HG03354 (cell line): ENCODE measurements around the gene CHRM5.

ENCODE experiments used
- ATAC-seq: cut with Tn5 transposase; IDR thresholded peaks from one replicate; pipeline ENCODE4 v1.9.1; 2021; ENCODE audit warnings: mild to moderate bottlenecking; ENCODE audit not compliant: unreplicated experiment, poor library complexity, severe bottlenecking

The CHRM5 gene, protein sequence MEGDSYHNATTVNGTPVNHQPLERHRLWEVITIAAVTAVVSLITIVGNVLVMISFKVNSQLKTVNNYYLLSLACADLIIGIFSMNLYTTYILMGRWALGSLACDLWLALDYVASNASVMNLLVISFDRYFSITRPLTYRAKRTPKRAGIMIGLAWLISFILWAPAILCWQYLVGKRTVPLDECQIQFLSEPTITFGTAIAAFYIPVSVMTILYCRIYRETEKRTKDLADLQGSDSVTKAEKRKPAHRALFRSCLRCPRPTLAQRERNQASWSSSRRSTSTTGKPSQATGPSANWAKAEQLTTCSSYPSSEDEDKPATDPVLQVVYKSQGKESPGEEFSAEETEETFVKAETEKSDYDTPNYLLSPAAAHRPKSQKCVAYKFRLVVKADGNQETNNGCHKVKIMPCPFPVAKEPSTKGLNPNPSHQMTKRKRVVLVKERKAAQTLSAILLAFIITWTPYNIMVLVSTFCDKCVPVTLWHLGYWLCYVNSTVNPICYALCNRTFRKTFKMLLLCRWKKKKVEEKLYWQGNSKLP

DNA sequence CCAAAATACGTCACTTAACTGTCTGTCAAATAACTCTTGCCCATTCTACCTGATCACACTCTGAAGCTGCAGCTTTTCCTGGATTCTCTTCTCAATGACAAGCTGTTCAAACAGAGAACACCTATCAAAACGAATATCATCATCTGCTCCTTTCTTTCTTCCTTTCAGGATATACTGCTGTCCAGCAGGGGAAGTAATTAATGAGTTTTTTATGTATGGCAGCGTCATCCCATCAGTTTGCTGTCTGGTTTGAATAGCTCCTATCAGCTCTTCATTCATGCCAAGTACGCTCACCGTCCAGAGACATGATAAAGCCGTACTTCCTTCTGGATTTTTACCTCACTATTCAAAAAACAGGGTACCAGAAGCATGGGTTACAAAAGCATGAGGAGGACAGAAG is at the start of gene CHRM5:
TSS of gene CHRM5 (plus strand) at position 274 of the 400 bp plus-strand sequence. CDS start 94,221 bp downstream, outside the sequence.
- no peak for ATAC-seq

DNA sequence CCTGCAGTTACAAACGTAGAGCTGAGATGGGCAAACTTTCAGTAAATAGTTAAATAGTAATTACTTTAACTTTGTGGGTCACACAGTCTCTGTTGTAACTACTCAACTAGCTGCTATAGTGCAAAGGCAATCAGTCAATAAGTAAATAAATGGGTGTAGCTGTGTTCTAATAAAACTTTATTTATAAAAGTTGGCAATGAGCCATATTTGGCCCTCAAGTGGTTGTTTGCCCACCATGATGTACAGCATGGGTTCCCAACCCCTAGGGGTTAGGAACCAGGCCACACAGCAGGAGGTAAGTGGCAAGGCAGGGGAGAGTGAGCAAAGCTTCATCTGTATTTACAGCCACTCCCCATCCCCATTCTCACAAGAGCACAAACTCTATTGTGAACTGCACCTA is 44.9 kb upstream of the CHRM5 start:
- no peak for ATAC-seq

DNA sequence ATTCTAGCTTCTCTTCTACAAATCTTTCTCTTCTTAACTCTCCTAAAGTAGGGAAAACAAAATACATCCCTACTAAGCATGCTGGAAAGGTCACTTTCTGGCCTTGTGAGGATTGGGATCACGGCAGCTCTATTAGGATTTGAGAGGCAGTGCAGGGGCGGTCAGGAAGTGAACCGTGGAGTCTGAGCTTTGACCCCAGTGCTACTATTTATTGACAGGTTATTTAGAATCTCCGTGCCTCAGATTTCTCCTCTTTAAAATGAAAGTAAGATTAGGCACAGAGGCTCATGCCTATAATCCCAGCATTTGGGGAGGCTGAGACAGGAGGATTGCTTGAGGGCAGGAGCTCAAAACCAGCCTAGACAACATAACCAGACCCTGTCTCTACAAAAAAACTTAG is 42.0 kb upstream of the CHRM5 start:
- no peak for ATAC-seq

DNA sequence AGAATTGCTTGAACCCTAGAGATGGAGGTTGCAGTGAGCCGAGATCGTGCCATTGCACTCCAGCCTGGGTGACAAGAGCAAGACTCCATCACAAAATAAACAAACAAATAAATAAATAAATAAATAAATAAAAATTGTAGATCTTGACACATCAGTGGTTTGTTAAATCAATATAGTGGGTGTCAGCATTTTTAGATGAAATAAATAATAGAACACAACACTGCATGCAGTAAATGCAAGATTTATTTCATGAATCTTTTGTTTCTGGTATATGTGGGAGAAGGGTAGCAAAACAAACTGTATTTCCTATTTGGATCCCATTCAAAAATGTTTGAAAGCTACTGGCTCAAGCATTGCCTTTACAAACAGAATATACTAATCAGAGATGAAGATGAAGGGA is 35.6 kb upstream of the CHRM5 start:
- no peak for ATAC-seq

DNA sequence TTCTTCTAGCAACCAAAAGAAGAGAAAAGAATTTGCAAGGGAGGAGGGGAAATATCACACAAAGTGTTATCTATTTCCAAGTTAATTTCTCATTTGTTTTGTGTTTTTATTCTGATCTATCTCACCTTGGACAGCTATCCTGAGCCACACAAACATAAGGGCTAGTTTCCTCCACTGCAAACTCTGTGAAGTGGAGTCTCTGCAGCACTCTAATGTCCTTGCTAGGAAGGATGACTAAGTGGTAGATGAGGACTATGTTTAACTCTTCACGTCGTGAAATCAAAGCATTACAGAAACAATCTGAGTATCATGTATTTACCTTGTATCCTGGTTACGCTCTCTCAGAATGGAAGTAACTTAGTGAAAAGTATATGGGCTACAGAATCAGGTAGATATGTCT is 33.9 kb upstream of the CHRM5 start:
- ATAC-seq, result no peak

DNA sequence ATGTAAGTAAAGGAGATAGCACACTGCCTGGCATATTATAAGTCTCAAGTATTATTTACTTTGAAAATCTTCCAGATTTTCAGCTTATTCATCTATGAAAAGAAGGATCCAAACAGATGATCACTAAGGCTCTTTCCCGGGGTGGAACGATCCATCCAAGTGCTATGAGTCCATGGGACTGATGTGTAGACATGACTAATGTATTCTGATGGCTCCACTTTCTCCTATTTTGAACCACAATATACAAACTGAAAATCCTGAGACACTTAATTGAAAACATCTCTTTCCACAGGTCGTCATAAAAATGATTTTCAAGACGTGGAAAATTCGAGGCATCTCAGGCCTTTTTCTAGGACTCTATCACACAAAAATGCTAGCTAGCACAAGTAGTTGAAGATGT is 33.4 kb upstream of the CHRM5 start:
- no peak for ATAC-seq

DNA sequence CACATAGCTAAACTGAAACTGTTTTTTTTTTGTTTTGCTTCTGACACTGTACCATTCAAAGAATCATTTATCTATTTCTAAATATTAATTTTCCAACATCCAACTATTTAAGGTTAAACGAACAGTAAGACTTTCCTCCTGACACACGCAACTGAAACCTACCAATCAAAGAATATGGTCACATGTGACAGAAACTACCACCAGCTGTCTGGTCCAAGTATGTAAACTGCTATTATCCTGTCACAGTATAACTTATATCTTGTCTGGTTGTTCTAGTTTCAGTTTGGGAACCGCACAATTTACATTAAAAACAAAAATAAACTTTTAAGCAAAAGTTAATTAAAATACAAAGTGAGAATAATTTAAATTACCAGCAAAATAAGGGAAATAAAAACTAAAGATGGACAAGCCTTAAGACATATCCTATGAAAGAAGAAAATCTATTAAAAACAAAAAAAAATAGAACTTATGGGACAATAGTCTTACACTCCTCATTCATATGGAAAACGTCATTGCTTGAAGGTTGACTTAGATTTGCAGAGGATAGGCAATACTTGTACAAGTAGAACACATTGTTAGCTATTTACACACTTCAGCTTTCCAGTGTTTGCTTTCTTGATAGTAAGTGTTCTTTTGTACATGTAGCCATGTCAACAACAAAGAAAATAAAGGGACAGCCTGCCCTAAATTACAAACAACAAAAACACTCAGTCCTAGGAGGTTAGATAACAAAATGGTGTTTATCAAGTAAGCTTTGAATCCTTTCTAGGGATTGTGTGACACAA is 26.8 kb upstream of the CHRM5 start:
- peak; percentile 67 for ATAC-seq

DNA sequence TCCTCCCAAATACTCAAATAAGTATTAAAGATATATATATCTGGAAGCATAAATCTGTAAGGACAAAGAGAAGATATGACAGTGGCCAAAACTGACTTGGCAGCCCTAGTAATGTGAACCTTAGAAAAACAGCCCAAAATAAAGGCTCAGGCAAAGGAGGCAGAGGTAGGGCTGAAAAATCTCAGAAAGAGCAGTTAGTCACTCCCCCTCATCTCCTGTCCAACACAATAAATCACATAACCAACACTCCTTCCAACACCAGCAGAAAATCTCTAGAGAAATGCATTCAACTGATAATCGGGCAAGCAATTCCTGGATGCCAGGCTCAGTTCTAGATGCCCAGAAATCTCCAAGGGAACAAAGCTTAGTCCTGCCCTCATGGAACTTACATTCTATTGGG is 22.1 kb upstream of the CHRM5 start:
- no peak for ATAC-seq

DNA sequence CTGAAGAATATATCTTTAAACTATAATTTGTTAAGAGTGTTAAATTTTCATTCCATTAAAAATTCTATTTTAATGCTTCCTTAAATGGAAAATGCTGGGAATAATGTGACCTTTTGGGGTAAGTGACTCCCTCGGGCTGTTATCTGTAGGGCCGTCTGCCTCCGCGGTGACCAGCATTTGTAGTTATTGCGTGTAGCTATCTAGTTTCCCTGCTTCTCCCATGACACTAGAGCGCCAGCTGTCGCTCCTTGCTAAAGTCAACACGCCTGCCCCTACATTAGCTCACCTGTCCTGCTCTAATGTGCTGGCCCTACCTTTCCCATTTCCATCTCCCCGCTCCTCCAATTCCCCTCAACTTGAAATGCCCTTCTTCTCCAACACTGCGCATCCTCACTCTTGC is 12.4 kb upstream of the CHRM5 start:
- ATAC-seq, result no peak

DNA sequence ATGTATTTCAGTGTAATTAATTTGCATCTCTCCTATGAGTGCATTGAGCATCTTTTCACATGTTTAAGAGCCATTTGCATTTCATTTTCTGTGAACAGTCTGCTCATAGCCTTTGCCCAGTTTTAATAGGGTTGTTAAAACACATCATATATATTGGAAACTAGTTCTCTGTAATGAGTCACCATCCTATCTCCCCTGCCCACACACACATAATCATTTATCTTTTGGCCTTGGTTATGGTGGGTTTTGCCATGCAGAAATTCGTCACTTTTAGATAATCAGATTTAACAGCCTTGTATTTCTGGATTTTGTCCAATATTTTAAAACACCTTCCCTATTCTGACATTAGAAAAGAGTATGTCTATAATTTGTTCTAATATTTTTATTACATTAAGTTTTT is 11.9 kb upstream of the CHRM5 start:
- ATAC-seq, result no peak

DNA sequence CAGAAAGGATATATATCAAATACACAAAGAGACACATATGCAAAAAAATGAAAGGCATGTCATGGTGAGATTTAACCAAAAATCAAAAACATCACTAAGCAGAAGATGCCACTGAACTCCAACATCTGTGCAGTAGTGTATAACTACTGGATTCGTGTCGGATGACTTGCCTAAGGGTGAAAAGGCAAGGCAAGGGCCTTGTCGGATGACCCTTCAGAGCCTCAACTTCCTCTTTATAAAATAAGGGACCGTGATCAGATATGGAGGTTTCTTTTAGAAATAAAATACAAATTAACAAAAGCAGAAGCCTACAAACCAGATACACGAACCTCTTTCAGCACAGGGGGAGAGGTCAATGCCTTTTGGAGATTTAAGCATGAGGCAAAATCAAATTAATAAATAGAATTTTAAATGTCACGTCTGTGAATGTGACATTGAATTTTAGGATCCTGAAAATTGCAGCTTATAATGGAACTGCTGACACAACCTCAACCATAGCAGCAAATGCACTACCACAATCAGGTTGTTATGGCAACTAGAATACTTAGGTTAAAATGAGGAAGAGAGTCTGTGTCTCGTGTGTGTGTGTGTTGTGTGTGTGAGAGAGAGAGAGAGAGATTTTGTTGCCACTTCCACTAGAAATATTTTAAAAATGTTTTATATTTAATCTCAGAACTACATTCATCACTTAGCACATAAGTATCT is 8.3 kb upstream of the CHRM5 start:
- ATAC-seq, result no peak

DNA sequence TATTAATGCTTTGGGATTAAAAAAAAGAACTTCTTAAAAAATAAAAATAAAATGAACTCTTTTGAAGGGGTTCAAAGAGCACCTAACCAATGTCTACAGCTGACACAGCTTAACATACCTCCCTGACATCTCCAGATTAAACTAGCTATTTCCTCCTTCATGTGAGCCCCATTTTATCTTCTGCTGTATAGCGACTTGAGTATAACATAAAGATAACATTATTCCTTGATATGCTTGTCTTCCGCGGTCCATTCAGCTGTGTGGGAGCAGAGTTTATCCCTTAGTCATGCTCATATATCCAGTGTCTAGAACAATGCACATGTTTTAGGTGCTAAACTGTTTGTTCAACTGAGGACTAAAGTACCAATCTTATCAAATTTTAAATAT is 7.8 kb upstream of the CHRM5 start:
- no peak for ATAC-seq

DNA sequence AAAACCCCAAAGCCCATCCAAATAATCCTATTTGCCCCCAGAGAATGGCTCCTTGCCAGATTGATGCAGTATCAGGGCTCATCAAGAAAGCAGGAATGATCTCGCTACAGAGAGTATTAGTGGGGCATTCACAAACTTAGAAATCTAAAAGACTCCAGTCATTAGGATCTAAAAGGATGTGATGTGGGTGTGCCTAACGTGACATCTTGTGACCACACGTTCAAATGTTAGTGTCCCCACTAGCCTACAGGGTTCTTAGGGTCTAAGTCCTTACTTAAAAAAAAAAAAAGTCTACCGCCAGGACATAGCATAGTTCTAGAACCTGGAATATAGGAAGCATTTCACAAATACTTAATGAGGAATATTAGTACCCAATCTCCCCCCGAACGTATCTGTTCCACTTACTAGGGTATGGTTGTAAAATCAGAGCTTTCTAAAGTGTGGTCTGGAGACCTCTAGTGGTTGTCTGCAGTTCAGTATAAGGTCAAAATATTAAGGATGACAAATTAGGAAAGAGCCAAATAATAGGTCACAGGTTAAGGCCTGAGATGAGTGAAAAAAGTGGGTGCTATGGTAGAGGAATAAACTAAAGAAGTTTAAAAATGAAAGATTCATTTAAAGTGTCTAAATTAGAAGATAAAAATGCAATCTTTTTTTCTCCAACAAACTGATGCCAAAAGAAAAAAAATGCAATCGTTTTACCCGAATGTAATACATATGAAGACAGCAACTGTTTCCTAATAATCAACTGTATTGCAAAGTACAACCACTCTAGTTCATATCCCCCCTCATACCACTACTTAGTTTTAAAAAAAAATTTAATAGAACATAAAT is 4.2 kb upstream of the CHRM5 start:
- ATAC-seq, result peak; percentile 56

DNA sequence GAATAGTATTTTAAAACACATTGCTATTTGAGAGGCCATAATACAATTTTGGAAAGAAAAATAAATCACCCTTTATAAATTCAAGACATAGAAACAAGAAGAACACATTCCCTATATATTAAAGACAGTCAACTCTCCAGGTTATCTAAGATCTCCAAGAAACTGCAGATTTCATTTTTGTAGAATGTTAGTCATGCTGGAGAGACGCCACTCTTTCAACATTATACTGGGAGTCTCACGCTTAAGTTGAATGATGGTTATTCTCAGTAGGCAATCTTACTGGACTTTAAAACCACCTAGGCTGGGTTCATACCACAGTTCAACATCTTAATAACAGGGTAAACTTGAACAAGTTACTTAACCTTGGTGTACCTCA is 3.6 kb upstream of the CHRM5 start:
- ATAC-seq, result no peak

DNA sequence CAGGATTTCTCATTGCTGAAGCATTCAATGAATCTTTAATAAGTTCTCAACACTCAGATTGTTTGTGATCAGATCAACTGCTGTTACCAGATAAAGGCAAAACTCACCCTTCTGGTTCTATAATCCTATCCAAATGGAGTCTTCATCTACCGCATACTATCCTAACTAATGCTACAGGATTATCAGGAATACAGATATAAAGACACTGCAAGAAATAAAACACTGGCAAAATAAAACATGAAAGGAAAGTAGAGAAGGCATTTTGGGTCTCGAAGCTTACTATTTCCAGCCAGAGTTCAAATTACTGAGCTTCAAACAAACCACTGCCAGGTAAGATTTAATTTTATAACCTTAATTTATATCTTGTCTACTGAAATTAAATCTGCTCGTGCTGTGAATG is 524 bp downstream of the CHRM5 start:
- ATAC-seq, result no peak

DNA sequence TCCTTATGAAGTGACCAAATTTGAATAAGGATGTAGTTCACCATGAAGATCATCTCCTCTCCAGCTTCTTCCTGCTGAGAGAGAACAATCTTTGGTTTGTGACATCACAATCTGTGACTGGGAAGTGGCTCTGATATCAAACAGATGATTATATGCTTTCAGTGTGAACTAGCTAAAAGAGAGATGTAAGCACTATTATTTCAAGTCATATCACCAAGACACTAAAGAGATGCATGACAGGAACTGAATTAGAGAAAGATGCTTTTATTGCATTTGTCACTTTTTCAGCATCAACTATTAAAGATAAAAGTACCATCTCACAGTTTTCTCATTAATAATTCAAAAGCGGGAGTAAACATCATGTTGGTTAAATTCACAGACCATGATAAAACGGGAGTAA is 3.5 kb downstream of the CHRM5 start:
- no peak for ATAC-seq

DNA sequence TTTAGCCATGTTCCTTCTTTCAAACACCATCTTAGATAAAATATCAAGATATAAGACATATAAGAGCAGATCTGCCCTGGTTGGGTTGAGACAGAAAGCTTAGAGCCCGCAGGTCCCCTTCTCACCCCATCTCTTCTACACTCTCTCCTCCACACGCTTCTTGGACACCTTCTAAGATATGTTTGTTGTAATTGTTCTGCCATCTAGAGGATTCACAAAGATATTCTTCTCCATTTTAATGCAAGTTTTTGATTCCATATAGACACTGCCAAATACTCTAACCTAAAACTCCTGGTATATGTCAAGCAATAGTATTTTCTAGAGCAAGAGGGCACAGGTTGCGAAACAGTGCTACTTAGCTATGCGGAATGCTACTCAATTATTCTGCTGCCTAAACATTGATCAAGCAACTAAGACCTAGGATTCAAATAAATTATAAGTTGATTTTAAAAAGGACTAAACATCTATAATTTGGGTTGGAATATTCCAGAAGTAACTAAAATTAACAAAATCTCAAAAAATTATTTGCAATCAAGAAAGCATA is 6.8 kb downstream of the CHRM5 start:
- ATAC-seq, result no peak

DNA sequence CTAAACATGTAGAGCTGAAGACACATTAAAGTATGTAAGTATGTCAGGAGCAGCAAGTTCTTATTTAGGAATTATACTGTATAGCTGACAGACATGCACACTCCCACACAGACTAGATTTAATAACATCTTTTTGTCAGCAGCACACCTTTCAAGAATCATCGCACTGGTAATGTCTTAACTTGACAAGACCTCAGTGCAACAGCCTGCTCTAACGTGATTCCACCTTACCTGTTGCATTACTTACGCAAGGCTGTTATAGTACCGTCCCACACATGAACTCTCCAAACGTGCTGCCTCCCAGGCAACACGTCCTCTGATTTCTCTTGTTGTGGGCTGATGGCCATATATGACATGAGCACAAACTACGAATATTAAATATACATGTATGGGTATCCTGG is 11.9 kb downstream of the CHRM5 start:
- ATAC-seq, result no peak

DNA sequence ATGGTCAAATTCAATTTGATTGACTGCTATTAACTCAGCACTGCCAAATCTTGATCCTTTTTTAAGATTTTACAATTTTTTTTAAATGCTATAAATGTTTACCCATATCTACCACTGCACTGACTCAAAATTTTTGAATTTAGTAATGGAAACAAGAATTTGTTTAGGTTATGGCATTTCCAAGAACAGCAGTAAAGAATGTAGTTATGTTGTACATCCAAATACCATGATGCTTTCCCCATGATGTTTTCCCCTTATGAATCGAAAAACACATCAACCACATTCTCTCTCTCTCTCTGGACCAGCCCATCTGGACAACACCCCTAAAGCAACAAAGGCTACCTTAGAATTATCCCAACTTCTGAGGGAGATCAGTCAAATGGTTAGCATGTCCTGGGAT is 14.2 kb downstream of the CHRM5 start:
- ATAC-seq, result no peak
